Stimulated activated CD4-positive, alpha-beta T cell treated with anti-CD3 and anti-CD28 coated beads, TNF-alpha, amount 100 ng/mL, for 48 hours (primary cell): Measurements from ENCODE around the gene OR56A1.

Experiments used
- DNase-seq, 3 donors: peaks; one replicate each; pipeline ENCODE4 v3.0.0-alpha.2; 2020; ENCODE audit warnings: low read depth in 3 of 3

OR56A1 gene

DNA sequence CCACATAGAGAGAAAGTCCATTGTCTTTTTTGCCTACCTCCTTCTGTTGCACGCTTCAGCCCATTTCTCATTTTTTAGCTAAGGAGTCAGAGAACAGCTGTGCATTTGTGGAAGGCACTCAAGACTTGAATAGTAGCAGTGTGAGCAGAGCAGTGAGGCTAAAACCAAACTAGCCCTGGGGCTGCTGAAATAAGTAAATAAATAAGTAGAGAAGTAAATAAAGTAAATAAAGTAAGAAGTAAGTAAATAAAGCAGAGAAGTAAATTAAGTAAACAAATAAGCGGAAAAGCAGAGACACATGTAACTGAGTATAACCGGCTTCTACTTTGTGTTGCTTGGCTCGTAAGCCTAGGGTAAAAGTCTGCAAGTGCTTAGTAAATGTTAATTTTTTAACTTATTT, 41.4 kb downstream of the OR56A1 start:
- DNase-seq: no peak

- DNase-seq: no peak
These were observed 43.7 kb downstream of the OR56A1 start, which contains the start of gene OR52L1 for GRCh38 chr11:5986885-5987284. Gene OR52L1, minus strand, starts transcription at chr11:5986985. Its CDS starts 55 bp downstream, at chr11:5986930.

GRCh38 chr11:5983443-5983842, 47.1 kb downstream of the OR56A1 start:
- no peak for DNase-seq

DNA sequence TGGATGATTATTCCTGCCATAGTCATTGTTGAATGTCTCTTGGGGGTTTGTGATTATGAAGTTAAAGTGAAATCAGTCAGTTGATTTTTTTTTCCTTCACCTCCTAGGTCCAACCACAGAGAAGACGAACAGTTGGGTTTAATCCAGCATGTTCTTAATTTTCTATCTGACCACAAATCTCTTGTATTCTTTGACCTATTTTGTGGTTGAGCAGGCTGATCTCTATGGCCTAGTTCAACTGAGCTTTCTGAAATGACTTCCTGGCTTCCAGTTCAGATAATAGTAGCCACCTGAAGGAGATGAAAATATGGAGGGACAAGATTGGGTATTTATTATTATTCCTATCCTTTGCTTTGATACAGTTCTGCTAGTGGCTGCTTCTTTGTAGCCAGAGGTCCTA, 57.0 kb downstream of the OR56A1 start:
- no peak for DNase-seq
